ENCODE results near the gene PODNL1.

- TF ChIP-seq CTCF (tag by site-specific recombination; IDR thresholded peaks at IDR 0.05) (no peak), ZNF416 (tag by site-specific recombination; IDR thresholded peaks at IDR 0.05) (no peak), ZBTB48 (tag by site-specific recombination; IDR thresholded peaks at IDR 0.05) (no peak)
These were observed 20.3 kb downstream of the PODNL1 start for GRCh38 chr19:13917888-13918406.

Measured in HEK293 (cell line).